Measurements from ENCODE around the gene HOXA10.

The HOXA10 gene

DNA sequence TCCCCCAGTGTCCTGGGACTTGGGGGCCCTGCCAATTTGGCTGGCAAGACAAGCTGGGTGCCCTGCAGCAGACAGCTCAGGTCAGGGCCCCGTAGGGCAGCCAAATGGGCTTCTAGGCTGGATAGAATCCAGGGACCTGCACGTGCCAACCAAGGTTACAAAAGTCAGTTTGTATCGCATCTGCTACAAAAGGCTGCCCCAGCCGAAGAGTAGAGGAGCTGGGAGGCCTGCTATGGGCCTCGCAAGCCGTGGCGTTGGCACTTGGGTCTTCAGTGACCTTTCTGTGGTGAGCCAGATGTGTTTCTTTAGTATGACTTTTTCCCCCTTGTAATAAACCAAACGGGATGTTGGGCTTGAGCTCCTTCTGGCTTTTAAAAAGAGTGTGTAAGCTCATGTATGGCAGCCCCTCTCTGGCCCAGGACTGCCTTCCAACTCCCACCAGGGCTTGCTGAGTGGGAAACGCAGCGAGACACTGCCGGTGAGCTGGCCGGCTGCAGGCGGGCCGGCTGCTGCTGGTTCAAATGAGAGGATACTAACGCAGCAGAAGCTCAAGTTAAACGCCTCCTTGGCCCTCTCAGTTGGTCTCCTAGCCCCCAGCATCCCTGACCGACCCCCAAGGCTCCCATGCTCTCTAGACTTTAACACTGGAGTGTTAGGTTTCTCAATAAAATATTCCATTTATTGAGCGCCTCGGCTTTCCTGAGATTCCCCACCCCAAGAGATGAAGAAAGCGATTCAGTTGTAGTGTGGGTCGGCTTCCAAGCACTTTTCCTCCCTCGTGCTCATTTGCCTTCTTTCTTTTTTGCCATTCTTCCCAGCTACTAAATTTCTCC is 3.1 kb upstream of the HOXA10 start:
- no peak for TF ChIP-seq FOXP2 (optimal IDR thresholded peaks at IDR 0.05; ENCODE audit: borderline replicate concordance, extremely low read depth, extremely low read length, insufficient read depth)
- no peak for TF ChIP-seq TAF1 (IDR thresholded peaks at IDR 0.05; ENCODE audit: borderline replicate concordance, insufficient read depth, low read length)
- TF ChIP-seq SIN3A (IDR thresholded peaks at IDR 0.05; ENCODE audit: borderline replicate concordance, insufficient read depth, low read length) = no peak

DNA sequence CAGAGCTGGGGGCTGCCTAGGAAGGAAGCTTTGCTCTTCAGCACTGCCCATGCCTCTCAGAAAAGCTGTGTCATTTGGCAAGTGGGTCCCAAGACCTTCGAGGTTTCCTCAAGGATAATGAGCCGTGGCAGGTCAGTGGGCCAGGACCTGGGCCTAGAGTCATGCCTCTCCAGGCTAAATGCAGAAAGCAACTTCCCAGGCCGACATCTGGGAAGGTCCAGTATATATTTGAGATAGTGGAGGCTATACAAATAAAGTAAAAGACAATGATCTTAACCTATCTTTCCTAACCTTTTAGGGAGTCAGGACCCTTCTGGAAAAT is 2.4 kb upstream of the HOXA10 start:
- no peak for TF ChIP-seq POLR2AphosphoS5 (IDR thresholded peaks at IDR 0.05; ENCODE audit: low read depth, low read length)
- TF ChIP-seq, protein P1, sequence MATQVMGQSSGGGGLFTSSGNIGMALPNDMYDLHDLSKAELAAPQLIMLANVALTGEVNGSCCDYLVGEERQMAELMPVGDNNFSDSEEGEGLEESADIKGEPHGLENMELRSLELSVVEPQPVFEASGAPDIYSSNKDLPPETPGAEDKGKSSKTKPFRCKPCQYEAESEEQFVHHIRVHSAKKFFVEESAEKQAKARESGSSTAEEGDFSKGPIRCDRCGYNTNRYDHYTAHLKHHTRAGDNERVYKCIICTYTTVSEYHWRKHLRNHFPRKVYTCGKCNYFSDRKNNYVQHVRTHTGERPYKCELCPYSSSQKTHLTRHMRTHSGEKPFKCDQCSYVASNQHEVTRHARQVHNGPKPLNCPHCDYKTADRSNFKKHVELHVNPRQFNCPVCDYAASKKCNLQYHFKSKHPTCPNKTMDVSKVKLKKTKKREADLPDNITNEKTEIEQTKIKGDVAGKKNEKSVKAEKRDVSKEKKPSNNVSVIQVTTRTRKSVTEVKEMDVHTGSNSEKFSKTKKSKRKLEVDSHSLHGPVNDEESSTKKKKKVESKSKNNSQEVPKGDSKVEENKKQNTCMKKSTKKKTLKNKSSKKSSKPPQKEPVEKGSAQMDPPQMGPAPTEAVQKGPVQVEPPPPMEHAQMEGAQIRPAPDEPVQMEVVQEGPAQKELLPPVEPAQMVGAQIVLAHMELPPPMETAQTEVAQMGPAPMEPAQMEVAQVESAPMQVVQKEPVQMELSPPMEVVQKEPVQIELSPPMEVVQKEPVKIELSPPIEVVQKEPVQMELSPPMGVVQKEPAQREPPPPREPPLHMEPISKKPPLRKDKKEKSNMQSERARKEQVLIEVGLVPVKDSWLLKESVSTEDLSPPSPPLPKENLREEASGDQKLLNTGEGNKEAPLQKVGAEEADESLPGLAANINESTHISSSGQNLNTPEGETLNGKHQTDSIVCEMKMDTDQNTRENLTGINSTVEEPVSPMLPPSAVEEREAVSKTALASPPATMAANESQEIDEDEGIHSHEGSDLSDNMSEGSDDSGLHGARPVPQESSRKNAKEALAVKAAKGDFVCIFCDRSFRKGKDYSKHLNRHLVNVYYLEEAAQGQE (IDR thresholded peaks at IDR 0.05; ENCODE audit: insufficient read depth in 1 of 2, low read depth in 2 of 2, low read length in 2 of 2) = no peak

DNA sequence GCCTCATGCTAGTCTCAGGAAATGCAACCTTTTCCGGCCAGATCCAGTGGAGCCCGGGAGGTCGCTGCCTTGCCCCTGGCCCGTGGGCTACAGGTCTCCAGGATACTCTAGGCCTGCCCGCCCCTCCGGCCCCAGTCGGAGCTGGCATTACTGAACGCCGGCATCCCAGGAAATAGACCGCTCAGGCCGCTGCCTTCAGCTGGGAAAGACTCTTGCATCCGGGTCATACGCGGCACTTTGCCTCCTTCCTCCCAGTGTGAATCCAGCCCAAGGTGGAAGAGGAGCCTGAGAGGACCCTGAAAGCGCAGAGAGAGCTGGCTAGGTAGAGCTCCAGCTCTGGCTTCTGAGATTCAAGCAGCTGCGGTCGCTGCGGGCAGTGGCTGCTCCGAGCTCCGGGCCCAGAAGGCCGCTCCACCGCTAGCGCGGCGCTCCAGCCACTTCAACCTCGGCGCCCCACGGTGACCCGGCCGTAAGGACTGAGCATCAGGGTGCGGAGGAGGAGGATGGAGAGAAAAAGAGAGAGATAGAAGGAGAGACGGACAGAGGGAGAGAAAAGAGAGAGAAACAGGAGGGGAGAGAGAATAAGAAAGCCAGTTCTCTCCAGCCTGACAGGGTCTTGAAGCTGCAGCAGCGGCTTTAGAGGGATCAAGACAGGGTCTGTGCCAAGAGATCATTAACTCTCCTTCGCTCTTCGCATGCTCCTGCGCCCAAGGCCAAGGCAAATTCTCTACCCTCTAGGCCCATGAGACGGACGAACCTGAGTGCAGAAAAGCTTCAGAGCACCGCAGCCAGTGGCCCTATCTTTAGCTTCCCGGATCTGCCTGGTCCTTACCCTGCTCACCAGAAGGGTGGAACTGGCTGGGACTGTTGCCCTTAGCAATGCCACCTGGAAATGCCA is 1.8 kb upstream of the HOXA10 start:
- TF ChIP-seq SIN3A (IDR thresholded peaks at IDR 0.05; ENCODE audit: borderline replicate concordance, insufficient read depth, low read length) (no peak), TAF1 (IDR thresholded peaks at IDR 0.05; ENCODE audit: borderline replicate concordance, insufficient read depth, low read length) (no peak), FOXP2 (optimal IDR thresholded peaks at IDR 0.05; ENCODE audit: borderline replicate concordance, extremely low read depth, extremely low read length, insufficient read depth) (no peak)

DNA sequence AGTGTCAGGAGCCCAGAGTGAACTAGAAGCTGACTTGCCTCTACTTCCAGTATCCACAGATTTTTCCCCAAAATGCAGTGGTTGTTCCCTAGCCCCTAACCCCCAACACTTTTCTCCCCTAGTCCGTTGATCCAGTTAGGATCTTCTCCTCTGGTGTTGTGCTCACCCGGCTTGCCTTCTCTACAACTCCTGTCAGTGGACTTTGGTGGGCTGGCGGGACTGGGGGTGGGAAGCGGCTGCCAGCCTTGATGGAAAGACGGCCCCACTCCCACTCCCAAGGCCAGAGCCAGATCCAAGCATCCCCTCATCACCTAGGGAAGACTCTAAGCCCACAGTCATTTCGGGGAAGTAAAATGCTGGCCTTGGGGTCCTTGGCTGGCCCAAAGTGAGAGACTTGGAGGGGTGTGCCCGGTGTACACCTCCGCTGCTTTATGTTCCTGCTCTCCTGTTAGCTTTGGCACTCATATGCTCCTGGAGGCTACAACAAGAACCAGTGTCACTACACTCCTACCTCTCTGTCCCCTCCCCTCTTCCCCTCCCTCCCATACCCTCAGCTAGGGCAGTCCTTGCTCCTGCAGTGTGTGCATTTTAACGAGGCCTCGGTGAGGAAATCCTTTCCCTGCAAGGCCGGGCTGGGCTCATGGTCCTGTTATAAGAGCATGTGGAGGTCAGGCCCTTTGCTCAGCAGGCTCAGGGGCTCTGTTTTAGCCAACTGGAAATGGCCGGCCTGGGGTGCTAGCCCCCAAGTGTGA is 930 bp upstream of the HOXA10 start:
- no peak for TF ChIP-seq TAF1 (IDR thresholded peaks at IDR 0.05; ENCODE audit: borderline replicate concordance, insufficient read depth, low read length)
- TF ChIP-seq, protein P1 (IDR thresholded peaks at IDR 0.05; ENCODE audit: insufficient read depth in 1 of 2, low read depth in 2 of 2, low read length in 2 of 2) = no peak
- no peak for TF ChIP-seq POLR2AphosphoS5 (IDR thresholded peaks at IDR 0.05; ENCODE audit: low read depth, low read length)
- no peak for TF ChIP-seq FOXP2 (optimal IDR thresholded peaks at IDR 0.05; ENCODE audit: borderline replicate concordance, extremely low read depth, extremely low read length, insufficient read depth)
- no peak for TF ChIP-seq SIN3A (IDR thresholded peaks at IDR 0.05; ENCODE audit: borderline replicate concordance, insufficient read depth, low read length)

DNA sequence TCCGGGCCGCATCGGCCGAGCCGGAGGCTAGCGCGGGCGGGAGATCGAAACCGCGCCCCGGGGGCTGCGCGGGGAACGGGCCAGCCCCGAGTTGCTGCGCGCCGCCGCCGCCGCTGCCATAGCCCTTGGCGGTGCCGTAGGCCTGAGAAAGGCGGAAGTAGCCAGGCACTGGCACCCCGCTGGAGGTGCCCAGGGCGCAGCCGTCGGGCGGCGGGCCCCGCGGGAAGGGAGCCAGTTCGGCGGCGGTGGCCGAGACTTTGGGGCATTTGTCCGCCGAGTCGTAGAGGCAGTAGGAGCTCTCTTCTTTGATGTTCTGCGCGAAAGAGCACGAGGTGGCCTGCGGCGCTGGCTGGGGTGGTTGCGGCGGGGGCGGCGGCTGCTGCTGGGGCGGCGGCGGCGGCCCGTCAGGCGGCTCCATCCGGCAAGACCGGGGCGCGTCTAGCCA is 587 bp downstream of the HOXA10 start:
- TF ChIP-seq TAF1 (IDR thresholded peaks at IDR 0.05; ENCODE audit: borderline replicate concordance, insufficient read depth, low read length) (no peak), POLR2AphosphoS5 (IDR thresholded peaks at IDR 0.05; ENCODE audit: low read depth, low read length) (no peak), SIN3A (IDR thresholded peaks at IDR 0.05; ENCODE audit: borderline replicate concordance, insufficient read depth, low read length) (no peak), FOXP2 (optimal IDR thresholded peaks at IDR 0.05; ENCODE audit: borderline replicate concordance, extremely low read depth, extremely low read length, insufficient read depth) (no peak)
- TF ChIP-seq, protein P1 (IDR thresholded peaks at IDR 0.05; ENCODE audit: insufficient read depth in 1 of 2, low read depth in 2 of 2, low read length in 2 of 2) = no peak
